ENCODE data around the gene ADGRA3.
"Not testable (repeated sequence)": the region's sequence is repeated elsewhere in the genome, so short reads cannot be mapped to it uniquely, and the experiment has no call there.

GRCh38 chr4:22475311-22475646 lies 40.6 kb downstream of the ADGRA3 start:
- TF ChIP-seq, protein P1, sequence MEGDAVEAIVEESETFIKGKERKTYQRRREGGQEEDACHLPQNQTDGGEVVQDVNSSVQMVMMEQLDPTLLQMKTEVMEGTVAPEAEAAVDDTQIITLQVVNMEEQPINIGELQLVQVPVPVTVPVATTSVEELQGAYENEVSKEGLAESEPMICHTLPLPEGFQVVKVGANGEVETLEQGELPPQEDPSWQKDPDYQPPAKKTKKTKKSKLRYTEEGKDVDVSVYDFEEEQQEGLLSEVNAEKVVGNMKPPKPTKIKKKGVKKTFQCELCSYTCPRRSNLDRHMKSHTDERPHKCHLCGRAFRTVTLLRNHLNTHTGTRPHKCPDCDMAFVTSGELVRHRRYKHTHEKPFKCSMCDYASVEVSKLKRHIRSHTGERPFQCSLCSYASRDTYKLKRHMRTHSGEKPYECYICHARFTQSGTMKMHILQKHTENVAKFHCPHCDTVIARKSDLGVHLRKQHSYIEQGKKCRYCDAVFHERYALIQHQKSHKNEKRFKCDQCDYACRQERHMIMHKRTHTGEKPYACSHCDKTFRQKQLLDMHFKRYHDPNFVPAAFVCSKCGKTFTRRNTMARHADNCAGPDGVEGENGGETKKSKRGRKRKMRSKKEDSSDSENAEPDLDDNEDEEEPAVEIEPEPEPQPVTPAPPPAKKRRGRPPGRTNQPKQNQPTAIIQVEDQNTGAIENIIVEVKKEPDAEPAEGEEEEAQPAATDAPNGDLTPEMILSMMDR (conservative IDR thresholded peaks at IDR 0.05; ENCODE audit: low read length) = not testable (repeated sequence)
- not testable (repeated sequence) for TF ChIP-seq EZH2phosphoT487 (IDR thresholded peaks at IDR 0.05; ENCODE audit: borderline replicate concordance, low read depth, low read length)

Data from OCI-LY7 (cell line).